GM19395 (cell line): ENCODE results near the gene RPL27.

Experiments
- ATAC-seq: cut with Tn5 transposase; IDR thresholded peaks from one replicate; pipeline ENCODE4 v1.9.1; 2021; ENCODE audit warnings: mild to moderate bottlenecking, moderate library complexity; ENCODE audit not compliant: unreplicated experiment

Gene RPL27

DNA sequence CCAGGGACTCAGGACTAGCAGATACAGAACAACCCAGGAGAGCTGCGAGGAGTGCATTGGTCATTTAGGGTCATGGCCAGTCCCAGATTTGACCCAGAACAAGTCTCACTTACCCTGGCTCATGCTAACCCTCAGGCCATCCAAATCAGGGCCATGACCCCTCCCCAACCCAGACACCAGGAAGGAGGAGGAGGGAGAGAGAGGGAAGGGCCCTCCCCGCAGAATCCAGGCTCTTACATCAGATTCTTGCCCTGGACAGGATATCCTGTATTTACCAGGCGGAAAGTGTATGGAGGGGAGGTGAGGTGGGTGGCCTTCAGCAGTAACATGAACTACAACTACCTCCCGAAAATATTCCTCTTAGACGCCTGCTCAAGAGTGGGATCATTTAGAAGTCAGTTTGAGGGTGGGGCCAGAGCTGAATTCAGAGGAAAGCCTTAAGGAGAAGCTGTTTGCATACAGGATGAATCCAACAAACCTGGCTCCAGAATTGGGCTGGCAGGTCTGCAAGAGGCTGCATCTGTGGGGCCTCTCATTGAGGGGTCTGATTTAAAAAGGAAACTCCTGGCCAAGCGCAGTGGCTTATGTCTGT lies 21.9 kb downstream of the RPL27 start:
- ATAC-seq: no peak

DNA sequence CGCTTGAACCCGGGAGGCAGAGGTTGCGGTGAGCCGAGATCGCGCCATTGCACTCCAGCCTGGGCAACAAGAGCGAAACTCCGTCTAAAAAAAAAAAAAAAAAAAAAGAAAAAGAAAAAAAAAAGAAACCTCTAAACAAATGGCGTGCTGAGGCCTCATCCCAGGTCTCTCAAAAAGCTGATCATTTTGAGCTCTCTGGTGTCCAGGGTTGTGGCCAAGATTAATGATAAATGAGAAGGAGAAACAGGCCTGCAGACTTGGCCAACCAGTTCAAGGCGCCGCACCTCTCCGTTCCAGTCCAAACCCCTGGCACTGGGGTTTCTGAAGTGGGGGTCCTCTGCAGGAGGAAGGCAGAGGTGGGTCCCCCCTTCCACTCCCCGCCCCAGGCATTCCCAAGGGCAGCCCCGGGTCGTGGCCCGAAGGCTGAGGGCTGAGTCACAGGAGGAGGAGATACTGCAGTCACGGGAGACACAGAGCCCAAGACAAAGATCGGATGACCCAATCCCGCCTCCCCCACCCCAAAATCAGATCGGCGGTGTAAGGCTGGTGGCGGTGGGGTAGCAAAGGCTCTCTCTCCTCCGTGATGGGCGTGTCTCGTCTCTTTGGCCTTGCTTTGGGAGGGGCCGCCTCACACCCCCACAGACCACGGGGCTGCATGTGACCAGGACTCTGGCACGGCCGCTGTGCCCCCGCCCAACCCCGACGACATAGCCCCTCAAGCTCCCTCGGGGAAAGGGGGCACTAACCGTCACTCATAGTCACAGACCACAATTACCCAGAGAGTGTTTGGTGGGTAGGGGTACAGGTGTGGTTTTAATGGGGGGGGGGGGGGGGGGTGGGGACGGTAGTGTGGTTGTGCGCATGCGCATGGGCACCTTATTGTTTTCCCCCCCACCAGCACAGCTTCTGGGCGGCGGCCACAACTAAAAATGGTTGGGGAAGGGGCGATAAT lies 22.8 kb downstream of the RPL27 start:
- ATAC-seq: no peak

DNA sequence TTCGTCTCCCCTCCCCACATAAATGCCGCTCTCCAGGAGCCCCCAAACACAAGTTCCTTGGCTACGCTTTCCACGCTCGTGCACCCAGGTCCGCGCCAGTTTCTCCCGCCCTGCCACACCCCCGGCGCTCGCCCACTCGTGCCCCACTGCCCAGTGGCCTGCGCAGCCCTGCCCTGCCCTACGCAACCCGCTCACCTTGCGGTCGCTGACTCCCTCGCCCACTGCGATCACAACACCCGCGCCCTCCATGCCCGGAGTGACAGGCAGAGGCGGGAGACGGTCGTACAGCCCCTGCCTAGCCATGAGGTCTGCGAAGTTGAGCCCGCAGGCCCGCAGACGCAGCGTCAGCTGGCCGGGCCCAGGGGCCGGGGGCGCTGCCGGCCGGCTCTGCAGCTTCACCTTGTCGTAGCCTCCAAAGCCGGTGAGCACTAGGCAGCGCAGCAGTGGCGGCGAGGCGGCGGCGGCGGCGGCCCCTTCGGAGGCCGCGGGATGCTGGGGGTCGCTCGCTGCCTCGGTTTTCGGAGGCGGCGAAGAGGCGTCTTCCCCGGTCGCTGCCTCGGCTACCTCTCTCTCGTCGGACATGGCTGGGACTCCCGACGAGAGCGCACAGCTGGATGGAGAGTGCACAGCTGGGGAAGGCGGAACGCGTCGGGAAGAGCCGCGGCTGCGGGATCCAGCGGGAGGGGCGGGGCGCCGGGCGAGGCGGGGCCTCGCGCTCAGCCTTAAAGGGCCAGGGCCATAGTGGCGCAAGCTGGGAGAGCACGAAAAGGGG lies 23.7 kb downstream of the RPL27 start, which contains the start of gene VAT1:
VAT1 (minus strand) TSS at position 645 of the 772 bp plus-strand sequence; CDS start at position 582, 63 bp downstream.
- ATAC-seq: no peak

DNA sequence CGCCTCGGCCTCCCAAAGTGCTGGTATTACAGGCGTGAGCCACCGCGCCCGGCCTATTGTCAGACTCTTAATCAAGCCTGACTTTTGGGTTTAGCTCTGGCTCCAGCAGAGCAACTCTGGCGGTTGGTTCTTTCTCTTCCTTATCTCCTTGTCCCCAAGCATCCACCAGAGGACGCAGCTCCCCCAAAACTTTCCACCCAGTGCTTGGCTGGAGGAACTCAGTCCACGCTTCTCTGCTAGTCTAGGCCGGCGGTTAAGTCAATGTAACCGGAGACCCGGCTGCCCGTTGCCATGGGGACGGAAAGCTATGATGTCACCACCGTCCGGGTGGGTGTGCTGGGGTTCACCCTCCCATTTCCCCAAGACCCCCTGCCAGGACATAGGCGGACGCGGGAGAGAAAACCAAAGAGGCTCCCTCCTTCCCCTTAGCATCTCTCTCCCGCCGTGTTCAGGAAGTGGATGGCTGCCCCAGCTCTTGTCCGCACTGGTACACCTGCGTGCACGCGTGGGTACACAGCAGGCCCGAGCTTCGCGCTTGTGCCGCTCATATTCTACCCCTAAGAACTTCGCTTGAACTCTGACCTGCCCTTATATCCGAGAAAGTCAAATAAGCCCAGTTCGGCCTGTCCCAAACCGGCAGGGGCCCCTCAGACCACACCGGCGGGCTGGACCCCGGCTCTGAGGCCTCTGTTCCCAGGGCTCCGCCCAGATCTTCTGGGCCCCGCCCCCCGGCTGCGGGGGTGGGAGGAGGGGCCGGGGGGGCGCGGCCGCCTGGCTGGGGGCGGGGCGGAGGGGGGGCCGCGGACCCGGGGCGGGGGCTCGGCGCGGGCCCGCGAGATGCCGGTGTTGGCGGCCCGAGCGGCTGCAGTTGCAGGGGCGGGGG lies 26.4 kb downstream of the RPL27 start, which contains the start of gene RND2:
RND2 (plus strand) TSS at position 825 of the 883 bp plus-strand sequence. CDS start 117 bp downstream, outside the sequence.
- ATAC-seq: no peak

DNA sequence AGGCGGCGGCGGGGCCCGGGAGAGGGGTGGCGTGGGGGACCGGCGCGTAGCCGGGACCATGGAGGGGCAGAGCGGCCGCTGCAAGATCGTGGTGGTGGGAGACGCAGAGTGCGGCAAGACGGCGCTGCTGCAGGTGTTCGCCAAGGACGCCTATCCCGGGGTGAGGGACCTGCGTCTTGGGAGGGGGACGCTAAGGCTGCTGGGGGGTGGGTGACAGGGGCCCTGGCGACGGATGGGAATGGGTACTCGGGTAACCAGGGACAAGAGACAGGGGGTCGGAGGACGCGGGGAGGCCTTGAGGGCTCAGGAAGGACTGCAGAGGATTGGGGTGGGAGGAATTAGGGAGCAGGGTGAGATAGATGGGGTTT lies 27.1 kb downstream of the RPL27 start:
- no peak for ATAC-seq

DNA sequence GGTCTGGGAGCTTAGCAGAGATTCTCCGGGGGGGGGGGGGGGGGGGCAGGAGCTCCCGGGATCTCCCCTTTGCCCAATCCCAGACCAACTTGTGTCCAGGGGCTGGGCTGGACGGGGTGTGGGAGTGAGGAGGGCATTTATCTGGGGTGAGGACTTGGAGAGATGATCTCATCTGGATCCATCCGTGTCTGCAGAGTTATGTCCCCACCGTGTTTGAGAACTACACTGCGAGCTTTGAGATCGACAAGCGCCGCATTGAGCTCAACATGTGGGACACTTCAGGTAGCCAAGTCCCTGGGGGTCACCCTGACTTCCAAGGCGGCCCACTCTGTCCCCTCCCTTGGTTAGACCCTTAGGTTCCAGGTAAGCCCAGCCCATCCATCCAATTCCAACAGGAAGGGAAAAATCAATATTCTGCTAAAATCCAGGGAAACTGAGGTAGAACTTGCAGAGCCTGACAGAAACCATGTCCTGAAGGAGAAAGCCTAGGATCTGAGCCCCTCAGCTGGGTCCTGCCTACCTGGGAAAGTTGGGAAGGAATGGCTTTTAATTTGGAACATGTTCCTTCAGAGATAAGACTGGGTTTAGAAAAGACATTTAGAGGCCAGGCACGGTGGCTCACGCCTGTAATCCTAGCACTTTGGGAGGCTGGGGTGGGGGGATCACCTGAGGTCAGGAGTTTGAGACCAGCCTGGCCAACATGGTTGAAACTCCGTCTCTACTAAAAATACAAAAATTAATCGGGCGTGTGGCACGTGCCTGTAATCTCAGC lies 27.7 kb downstream of the RPL27 start:
- no peak for ATAC-seq

DNA sequence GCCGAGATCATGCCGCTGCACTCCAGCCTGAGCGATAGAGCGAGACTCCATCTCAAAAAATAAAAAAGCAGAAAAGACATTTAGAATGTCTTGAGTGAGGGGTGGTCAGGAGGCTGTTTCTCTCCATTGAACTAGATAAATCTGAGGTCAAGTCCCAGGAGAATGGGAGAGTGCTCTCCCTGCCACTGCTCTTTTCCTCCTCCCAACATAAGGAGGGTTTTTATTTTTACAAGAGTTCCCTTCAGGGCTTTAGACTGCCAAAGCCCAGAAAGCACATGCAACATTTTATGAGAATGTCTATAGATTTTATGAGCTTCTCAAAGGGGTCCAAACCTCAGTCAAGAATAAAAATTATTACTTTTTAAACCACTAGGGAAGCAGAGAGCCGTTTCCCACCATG lies 28.4 kb downstream of the RPL27 start:
- no peak for ATAC-seq

DNA sequence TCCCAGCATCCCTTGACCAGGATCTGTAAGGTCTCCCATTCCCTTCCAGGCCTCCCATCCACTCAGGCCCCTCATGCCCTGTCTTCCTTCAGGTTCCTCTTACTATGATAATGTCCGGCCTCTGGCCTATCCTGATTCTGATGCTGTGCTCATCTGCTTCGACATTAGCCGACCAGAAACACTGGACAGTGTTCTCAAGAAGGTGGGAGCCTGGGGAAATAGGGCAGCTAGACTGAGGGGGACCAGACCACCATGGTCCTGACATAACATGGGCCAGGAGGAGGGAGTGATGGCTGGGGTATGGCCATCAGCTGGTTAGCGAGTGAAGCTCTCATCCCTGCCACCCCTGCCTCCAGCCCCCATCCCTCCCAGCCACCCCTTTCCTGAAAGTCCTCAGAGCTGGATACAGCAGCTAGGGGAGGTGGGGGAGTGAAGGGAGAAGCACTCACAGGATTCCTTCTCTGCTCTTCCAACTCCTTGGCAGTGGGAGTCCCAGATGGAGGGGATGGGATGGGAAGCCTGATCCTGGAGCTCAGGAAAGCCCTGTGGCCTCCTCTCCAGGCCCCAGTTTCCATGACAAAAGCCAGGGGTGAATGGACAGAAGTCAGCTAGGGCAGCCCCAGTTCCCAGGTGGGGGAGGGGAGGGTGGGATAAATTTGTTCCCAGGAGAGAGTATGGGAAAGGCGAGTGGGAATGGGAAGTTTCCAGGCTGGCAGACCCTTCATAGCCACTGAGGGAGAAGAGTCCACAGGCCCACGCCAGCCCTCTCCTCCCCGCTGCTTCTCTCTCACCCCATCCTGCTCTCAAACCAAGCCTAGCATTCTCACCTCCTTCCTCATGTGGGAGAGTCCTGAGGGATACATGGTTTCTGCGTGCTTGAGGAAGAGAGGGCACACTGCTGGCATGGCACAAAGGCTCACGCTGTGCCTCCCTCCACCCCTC lies 29.1 kb downstream of the RPL27 start:
- ATAC-seq: no peak

DNA sequence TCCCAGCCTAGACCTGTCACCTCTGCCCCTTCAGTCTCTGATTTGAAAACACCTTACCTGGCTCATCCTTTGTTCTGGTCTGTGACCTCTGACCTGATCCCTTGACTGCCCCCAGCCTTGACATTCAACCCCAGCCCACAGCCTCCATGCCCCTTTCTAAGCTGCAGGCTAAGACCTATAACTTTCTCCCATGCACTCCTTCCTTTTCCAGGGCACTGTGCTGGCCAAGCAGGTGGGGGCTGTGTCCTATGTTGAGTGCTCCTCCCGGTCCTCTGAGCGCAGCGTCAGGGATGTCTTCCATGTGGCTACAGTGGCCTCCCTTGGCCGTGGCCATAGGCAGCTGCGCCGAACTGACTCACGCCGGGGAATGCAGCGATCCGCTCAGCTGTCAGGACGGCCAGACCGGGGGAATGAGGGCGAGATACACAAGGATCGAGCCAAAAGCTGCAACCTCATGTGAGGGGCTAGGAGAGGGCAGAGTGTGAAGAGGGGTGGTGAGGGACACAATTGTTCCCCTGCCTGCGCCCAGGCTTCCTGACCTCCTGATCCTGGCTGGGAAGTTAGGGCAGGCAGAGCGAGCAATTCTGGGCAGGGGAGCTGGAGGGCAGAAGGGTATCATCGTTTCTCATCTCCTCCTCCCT lies 30.1 kb downstream of the RPL27 start:
- ATAC-seq: no peak

DNA sequence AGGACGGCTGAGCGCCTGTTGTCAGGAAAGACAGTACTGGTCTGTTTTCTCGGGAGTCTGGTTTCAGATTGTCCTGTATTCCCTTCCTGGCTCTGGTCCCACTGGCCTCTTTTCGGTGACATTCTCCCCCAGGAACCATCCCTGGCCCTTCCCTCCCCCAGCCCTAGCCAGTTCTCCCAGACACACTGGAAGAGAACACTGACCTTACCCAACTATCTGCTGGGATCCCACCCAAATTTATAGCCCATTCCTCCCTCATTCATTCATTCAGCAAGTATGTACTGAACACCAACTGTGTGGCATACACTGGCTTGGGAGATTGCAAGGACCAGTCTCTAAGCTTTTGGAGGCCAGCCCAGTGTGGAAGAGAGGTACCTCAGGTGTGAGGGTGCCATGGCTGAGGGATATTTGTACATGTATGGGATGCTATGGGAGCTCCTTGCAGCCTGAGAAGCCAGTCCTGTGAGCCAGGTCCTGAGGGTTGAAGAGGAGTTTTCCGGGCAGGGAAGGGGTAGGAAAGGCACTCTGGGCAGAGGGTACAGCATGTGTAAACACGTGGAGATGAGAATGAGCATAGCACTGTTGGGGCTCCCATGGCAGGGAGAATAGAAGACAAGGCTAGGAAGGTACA lies 32.0 kb downstream of the RPL27 start:
- ATAC-seq: no peak

DNA sequence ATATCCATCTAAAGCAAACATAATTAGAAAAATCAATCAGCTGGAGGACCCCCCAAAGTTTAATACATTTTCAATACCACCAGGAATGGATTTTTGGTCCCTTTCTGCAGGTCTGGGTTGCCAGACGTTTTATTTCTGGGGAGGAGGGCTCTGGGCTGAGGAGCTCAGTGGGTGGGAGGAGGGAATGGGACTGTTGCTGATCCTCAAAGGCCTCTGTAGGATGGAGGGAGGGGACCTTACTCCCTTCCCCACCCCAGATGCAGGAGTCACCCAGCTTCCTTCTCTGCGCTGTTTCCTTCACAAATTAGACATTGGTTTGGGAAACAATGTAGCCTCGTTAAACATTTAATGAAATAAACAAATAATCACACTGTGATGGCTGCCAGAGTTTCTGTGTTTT lies 33.4 kb downstream of the RPL27 start:
- no peak for ATAC-seq

DNA sequence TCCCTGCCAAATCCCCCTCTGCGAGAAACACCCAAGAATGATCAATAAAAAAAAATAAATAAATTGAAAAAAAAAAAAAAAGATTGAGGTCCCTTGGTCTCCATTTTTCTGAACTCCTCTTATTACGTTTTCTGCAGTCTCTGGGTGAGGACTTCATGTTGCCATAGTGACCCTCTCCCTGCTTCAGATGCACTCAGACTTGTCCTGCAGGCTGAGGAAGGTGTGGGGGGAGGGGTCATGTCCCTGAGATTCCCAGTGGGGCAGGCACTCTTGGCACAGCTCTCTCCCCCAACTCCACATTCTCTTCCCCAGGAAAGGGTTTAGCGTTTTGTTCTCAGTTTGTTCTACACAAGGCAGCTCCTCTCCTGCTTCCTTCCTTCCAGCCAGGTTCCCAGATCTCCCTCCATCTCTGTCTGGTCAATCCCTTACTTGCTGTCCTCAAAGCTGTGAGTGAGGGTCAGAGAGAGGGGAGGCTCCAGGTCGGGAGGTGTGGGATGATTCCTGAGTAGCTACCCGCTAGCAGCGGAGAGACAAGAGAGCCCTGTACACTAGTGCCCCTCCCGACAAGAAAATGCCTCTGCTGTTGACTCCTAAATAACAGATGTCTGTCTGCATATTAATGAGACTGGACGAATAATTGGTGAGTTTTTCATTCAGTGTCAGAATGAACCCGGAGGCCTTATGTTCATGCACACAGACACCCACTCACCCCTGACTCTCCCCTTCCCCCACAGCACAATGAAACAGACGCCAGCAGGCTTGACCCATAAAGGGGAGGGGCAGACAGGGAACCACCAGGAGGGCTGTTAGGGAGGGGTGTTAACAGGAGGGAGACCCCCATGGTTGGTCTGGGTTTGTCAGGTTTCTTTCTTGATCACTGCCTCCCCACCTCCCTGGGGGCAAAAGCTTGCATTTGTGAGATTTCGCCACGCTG lies 36.0 kb downstream of the RPL27 start:
- ATAC-seq: no peak

DNA sequence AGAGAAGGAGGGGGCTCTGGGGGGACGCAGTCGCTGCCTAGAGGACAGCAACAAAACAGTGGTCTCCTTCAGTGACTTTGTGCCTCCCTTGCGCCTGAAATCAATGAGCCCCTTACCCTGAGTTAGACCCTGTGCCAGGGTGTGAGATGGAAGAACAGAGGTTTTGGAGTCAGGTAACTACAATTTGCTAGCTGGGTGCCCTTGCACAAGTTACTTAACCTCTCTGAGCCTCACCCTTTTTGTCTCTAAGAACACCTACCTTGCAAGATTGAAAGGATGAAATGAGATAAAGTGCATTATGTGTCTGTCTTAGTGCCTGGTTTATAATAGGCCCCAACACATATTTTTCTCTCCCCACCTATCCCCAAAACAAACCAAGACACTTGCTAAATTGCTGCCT lies 36.7 kb downstream of the RPL27 start:
- no peak for ATAC-seq

DNA sequence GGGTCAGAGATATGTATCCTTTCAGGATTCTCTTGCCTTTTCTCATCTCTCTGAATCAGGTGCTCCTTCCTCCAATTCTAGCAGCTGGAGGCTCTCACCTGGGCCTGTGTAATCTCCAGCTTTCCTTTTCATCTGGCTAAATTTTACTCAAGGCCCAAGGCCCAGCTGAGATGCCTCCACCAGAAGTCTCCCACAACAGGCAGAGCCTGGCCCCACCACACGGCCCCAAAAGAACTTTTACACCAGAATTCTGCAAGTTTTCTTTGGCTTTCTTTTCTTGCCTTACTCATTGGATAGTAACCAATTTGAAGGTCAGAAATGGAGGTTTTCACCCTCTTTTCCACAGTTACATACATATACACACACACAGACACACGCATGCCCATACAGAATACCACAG lies 41.4 kb downstream of the RPL27 start:
- ATAC-seq: no peak

DNA sequence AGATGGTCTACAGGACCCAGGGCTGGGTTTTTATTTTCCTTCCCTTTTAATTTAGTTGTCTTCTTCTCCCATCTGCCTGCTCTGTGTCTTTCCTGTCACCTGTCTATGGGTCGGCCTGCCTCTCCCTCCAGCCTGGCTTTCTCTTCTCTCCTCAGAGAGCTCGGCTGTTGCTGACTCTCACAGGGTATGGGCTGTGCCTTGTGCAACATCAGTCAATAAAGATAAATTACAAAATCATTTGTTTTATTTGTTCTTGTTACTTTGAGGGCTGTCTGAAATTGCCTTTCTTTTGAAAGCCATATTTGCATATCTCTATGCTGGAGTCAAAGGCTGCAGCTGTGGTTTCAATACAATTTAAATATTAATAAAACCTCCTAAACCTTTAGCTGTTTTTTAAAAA lies 42.4 kb downstream of the RPL27 start:
- no peak for ATAC-seq

DNA sequence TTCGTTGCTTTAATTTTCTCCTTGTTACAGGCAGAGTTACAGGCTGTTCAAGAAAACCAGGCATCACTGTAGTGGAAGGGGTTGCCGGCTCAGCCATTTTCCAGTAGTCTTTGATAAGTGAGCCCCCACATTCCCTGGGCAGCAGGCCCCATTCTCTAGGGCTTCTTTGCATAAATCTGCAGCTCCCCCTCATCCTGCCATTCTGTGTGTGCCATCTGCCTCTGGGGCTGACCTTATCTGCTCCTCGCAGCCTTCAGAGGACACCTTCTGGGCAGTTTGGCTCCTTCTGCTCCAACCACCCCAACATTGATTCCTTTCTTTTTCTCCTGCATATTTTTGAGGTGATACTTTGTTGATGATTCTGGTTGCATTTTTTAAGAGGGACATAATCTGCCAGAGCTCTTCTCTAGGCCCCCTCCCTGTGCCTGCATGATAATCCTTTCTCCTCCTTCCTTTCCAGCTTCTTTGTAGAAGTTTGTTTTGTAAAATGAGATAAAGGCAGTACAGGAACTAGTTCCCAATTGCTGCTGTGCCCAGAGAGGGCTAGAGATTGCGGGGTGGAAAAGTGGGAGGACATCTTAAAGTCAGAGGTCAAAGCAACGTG lies 43.9 kb downstream of the RPL27 start:
- ATAC-seq: no peak
